ENCODE results near the gene ARL6.
A peak's percentile ranks its signal among the peaks of the same experiment; 100 is the strongest.
"Not testable (repeated sequence)": the region's sequence is repeated elsewhere in the genome, so short reads cannot be mapped to it uniquely, and the experiment has no call there.

The ARL6 gene

DNA sequence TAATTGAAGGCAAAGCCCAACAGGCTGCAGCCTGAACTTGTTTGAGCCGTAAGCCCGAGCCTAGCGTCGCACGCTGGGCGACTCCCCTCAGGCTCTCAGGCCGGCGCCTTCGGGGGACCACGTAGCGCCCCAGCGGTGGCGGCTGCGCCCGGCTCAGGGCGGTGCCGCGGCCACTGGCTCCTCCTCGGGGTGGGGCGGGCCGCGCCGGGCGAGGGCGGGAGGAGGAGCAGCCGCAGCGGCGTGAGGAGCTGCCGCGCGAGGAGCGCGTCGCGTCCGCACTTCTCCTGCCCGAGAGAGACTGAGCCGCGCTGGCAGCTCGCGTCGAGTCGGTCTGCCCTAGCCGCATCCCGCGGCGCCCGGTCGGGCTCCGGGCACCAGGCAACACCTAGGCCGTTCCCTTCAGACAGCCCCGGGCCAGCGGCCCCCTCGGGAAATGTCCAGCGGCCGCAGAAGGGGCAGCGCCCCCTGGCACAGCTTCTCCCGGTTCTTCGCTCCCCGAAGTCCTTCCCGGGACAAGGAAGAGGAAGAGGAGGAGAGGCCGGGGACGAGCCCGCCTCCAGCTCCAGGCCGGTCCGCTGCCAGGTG is 57.3 kb downstream of the ARL6 start, which contains the start of gene CRYBG3:
Gene CRYBG3, plus strand, starts transcription at position 238 of the 585 bp plus-strand sequence. Its CDS starts 196 bp downstream, at position 434.
- peak; percentile 76 for DNase-seq

DNA sequence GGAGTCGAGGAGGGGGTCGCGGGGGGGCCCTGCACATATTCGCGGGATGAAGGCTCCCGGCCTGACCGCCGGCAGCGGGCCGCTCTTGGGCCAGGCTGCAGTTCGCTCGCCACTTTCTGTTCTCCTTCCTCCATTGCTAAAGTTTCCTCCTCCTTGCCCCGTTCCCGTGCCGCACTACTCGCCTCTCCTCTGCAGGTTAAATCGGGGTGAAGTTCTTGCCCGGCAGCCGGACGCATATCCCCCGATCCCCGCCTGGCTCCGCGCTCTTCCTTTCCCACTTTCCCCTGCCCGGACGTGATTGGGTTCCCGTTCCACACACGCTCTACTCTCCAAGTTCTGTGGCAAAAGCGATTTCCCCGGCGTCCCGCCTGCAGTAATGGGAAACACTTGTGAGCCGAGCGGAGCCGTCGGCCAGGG is 57.8 kb downstream of the ARL6 start:
- no peak for DNase-seq

DNA sequence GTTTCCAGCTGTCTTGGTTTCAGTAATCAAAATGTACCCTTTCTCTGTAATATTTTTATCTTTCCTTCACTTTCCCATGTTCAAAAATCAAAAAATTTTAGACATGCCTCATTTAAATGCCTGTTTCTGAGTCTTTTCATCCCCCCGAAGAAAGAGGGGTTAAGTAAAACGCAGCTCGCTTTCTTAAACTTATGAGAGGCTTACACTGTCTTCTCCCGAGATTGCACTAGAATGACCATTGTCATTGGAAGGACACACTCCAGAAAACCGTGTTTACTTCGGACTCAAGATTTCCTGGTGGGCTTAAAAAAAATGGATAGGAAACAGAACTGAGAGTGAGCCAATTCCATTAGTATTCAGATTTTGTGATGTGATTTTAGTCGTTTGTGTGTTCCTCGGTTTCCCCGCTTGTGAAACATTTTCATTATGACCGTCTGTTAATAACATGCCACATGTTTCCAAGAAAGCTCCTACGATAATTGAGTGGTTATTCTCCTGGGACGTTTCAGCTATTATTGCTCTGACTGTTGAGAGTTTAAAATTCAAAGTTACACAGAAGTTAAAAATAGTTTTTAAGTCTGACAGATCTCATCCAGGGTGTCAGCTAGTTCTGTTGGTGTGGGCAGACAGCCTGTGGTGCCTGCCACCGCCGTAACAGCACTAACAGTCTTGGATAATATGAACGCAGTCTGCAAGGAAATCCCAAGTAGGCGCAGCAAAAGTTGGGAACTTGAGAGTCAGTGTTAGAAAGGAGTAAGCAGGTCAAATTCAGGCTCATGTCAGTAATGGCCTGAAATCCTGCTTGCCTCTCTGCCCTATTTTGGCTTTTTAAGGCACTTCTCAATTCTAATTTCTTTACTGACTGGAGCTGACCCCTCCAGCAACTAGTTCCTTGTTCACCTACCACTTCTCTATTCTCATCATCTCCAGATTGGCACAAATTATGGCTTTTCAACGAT is 58.8 kb downstream of the ARL6 start:
- no peak for DNase-seq

DNA sequence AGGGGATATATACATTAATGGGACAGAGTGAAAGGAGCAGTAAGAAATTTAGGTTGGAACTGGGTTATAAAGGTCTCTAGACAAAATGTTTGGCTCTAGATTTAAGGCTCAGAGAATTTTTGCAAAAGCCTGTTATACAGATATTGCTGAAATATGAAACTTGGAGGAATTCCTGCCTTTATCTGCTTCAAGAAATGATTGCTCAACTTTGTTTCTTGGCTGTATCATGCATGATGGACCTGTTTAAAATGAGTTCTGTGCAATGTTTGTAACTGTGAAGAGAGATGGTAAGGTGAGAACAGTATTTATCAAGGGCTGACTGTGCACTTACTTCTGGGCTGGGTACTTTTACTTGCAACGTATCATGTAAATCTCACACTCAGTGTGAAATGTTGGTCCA is 60.5 kb downstream of the ARL6 start:
- DNase-seq = no peak

DNA sequence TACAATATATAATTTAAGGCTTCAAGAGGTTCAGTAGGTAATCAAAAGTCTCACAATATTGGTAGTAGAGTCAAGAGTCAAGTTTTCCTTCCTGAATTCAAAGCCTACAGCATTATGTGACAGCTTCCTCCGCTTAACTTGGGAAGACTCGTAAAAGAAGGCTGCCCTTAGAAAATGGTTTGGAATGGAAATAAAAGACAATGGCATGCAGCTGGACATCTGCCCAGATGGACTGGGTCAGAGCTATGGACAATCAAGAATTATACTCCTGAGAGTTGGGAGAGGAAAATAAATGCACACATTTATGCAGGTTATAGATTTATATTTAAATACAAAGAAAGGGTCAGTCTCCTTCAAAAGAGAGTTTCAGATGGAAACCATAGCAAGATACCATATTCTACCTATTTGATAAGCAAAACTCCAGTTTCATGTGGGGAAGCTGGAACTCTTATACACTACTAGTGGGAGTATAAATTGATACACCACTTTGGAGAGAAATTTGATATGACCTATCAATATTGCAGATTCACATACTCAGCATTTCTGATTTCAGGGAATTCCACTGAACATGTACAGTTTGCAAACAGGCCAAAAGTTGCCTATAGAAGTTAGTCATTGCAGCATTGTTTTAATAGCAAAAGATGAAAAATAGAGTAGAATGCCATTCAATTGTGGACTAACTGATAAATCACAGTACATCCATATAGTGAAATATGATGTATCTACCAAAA is 63.3 kb downstream of the ARL6 start:
- DNase-seq = no peak

DNA sequence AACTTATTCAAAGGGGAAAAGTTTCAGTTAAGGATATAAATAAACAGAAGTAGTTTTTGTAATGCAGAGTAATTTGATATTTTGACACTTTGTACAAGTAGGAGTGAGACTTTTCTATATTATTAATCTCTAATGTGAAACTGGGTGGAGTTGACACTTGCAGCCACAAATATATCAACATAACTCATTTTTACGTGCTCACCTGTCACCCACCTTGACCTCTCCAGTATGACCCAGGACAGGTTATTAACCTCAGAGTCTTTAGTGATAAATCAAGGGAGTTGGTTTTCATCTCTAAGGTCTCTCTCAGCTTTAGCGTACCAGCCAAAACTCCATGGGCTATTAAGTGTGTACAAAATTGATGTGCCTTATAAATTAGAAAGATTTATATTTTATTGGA is 64.6 kb downstream of the ARL6 start:
- DNase-seq = no peak

DNA sequence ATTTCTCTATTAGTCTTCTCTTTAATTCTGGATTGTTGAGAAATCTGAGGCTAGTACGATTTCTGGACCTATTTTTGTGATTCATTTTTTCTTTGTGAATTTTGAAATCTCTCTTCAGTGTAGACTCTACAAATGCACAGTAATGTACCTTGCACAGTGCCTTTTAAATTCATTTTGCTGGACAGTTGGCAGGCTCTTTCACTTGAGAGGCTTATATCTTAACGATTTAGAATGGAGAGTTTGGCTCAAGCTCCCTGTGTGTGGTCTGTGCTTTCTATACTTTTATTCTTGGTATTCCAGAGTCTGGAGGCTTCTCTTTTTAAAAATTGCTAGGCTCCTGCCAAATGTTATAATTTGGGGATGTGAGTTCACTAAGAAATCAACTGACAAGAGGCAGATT is 66.1 kb downstream of the ARL6 start:
- no peak for DNase-seq

DNA sequence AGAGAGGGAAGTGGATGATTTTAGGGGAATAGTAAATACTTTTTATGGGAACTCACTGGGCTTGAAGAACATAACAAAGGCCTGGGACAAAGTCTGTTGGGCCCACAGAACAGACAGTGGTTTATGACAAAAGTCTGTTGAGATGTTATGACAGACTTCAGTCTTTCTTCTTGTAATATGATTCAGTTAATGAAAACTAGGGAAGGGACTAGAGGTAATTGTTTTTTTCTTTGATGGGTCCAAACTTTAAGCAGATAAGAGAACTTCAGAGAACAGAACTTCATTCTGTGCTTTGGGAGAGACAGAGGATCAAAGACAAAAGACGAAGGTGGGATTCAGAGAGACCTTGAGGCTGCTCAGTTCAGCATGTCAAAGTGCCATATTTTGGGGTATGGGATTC is 66.6 kb downstream of the ARL6 start:
- no peak for DNase-seq

DNA sequence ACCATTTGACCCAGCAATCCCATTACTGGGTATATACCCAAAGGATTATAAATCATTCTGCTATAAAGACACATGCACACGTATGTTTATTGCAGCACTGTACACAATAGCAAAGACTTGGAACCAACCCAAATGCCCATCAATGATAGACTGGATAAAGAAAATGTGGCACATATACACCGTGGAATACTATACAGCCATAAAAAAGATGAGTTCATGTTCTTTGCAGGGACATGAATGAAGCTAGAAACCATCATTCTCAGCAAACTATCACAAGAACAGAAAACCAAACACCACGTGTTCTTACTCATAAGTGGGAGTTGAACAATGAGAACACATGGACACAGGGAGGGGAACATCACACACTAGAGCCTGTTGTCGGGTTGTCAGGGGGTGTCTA is 68.6 kb downstream of the ARL6 start:
- not testable (repeated sequence) for DNase-seq

DNA sequence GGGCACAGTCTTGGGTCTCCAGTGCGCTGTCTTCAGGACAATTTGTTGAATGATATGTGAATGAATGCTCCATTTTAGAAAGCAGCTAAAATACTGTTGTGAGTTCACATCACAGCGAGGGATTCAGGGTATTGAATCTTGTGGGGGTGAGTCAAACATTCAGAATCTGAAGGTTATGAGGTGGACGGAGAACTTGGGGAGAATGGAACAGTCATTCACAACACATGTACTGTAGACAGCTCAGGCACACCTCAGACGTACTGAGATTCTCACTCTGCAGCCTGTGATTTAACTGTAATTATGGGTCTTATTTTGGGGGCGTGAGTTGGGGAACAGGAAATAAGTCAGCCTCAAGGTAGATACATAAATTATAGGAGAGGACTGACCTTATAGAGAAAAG is 71.2 kb downstream of the ARL6 start:
- no peak for DNase-seq

DNA sequence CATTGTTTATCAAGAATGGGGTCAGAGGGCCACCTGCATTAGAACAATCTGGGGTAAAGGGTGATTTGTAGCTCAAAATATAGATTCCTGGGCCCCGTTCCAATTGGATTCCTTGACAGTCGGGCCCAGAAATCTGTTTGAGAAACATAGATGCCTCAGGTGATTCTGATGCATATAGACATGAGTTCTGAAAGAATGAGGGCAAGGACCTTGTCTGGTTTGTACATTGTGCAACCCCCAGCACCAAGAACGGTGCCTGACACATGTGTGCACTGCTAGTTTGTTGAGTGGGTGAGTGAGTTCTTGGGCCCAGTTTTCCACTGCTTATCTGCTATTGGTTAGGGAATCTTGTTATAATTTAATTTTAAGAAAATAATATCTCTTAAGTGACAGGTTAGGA is 73.8 kb downstream of the ARL6 start:
- no peak for DNase-seq

DNA sequence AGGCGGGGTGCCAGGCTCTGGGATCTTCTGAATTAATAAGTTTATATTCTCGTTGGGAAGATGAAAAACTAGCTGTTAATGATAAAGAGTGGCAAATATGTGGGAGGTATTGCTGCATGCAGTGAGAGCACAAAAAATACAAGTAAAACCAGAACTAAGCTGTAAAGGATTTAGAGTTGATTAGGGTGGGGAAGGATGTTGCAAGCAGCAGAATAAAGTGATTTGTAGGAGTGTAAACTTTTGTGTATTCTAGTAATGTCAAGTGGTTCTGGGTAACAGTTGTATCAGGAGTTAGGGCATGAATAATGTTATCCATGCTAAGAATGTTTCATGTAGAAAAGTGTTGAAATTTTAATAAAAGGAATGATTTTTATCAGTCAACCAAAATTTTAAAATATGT is 75.4 kb downstream of the ARL6 start:
- DNase-seq = no peak

DNA sequence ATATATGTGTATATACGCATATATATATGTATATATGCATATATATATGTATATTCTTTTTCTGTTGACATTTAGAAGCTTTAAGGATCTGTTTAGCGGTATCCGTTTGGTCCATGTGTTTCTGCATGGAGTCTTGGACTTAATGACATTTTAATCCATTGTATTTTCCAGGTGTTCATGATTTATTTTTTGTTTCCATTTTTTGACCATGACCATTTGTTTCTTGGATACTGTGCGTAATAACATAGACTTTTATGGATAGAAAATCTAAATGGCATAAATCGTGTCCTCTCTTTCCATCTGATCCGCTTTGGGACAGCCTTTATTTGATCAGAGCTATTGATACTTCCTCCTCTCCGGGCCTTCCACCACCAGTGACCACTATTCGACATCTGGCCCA is 76.7 kb downstream of the ARL6 start:
- DNase-seq = no peak

DNA sequence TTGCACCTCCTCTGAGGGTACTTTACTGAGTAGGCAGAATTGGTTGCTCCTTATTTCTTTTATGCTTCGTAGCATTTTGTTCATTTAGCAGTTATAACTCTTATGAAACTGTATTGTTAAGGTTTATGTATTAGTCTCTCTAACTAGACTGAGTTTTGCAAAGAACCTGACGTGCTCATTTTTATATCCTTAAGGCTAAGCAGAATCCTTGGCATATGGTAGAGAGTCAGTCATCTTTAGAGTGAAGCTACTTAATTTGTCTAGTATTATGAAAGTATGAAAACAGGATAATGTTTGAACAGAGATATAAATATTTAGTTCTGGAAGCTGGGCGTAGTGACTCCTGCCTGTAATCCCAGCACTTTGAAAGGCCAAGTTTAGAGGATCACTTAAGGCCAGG is 77.4 kb downstream of the ARL6 start:
- DNase-seq = no peak

DNA sequence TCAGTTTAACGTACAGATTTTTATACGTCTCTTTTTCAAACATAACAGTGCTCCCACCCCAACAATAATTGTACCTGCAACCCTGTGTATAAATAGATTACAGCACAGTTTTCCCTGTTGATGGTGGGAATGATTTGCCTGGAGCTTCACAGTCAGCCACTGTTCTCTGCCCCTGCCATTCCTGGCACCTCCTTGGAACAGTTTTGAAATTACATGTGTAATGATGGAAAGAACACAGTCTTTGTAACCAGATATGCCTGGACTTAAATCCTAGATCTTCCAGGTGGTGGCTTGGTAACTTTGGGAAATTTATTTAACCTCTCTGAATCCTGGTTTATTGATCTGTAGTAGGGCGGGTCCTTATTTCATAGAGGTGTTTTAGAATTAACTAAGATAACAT is 84.2 kb downstream of the ARL6 start:
- DNase-seq = no peak
